ENCODE results near the gene PDZRN3. TPM values are rescaled to one million over a fixed set of nuclear protein-coding genes. Genes with fewer than 3 reads are reported as not detected.

PDZRN3 gene
- total RNA-seq, 1 donor from 2014 or later, result 28.7 TPM

- TF ChIP-seq, protein P1, sequence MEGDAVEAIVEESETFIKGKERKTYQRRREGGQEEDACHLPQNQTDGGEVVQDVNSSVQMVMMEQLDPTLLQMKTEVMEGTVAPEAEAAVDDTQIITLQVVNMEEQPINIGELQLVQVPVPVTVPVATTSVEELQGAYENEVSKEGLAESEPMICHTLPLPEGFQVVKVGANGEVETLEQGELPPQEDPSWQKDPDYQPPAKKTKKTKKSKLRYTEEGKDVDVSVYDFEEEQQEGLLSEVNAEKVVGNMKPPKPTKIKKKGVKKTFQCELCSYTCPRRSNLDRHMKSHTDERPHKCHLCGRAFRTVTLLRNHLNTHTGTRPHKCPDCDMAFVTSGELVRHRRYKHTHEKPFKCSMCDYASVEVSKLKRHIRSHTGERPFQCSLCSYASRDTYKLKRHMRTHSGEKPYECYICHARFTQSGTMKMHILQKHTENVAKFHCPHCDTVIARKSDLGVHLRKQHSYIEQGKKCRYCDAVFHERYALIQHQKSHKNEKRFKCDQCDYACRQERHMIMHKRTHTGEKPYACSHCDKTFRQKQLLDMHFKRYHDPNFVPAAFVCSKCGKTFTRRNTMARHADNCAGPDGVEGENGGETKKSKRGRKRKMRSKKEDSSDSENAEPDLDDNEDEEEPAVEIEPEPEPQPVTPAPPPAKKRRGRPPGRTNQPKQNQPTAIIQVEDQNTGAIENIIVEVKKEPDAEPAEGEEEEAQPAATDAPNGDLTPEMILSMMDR (IDR thresholded peaks at IDR 0.05; ENCODE audit: unreplicated experiment), result no peak
- Mint-ChIP-seq H3K4me1 (ENCODE audit: low read depth) (no peaks in the 10 kb centered on the region), H3K27me3 (peaks cover 13% of the 10 kb centered on the region), H3K27ac (no peak overlapping the region), H3K36me3 (ENCODE audit: insufficient read depth) (peaks cover 3% of the 10 kb centered on the region), H3K9me3 (ENCODE audit: low read depth) (peaks cover 5% of the 10 kb centered on the region), H3K4me3 (ENCODE audit: low read depth) (no peak overlapping the region)
- DNase-seq (ENCODE audit: low spot score, unreplicated experiment), result no peak
Observed at GRCh38 chr3:73480187-73480672, 144.5 kb downstream of the PDZRN3 start.

- peaks cover 3% of the 10 kb centered on the region for H3K36me3 Mint-ChIP-seq (ENCODE audit: insufficient read depth)
- peaks cover 12% of the 10 kb centered on the region for H3K27me3 Mint-ChIP-seq
- H3K27ac Mint-ChIP-seq, result no peak overlapping the region
- no peak for DNase-seq (ENCODE audit: low spot score, unreplicated experiment)
- TF ChIP-seq, protein P1 (IDR thresholded peaks at IDR 0.05; ENCODE audit: unreplicated experiment), result no peak
- H3K9me3 Mint-ChIP-seq (ENCODE audit: low read depth), result peaks cover 5% of the 10 kb centered on the region
- no peak overlapping the region for H3K4me3 Mint-ChIP-seq (ENCODE audit: low read depth)
- peaks cover 8% of the 10 kb centered on the region for H3K4me1 Mint-ChIP-seq (ENCODE audit: low read depth)
Observed at GRCh38 chr3:73479325-73479724, 145.4 kb downstream of the PDZRN3 start.

DNA sequence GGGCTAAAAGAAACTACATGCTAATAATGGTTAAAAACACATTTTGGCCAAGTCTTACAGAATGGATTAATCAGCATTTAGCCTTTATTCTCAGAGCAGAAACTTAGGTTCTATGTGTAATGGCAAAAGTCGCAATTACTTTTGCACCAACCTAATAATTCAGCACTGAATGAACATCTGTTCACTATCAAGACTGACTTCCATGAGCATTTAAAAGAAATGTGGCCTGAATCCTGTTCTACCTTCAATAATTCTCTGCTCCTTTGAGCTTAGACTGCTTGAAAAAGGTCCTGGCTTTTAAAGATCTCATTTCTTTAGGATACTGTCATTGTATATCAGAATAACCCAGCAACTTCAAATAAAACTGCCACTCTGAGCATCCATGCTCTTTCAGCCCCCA, 145.9 kb downstream of the PDZRN3 start:
- H3K27ac Mint-ChIP-seq, result no peak overlapping the region
- H3K36me3 Mint-ChIP-seq (ENCODE audit: insufficient read depth), result peaks cover 3% of the 10 kb centered on the region
- peaks cover 5% of the 10 kb centered on the region for H3K9me3 Mint-ChIP-seq (ENCODE audit: low read depth)
- TF ChIP-seq, protein P1 (IDR thresholded peaks at IDR 0.05; ENCODE audit: unreplicated experiment), result no peak
- DNase-seq (ENCODE audit: low spot score, unreplicated experiment), result no peak
- H3K4me3 Mint-ChIP-seq (ENCODE audit: low read depth), result no peak overlapping the region
- H3K4me1 Mint-ChIP-seq (ENCODE audit: low read depth), result peaks cover 12% of the 10 kb centered on the region
- H3K27me3 Mint-ChIP-seq, result peaks cover 7% of the 10 kb centered on the region

GRCh38 chr3:73475717-73476116, 149.0 kb downstream of the PDZRN3 start:
- peaks cover 5% of the 10 kb centered on the region for H3K9me3 Mint-ChIP-seq (ENCODE audit: low read depth)
- peaks cover 2% of the 10 kb centered on the region for H3K27me3 Mint-ChIP-seq
- H3K4me3 Mint-ChIP-seq (ENCODE audit: low read depth), result no peak overlapping the region
- peaks cover 3% of the 10 kb centered on the region for H3K36me3 Mint-ChIP-seq (ENCODE audit: insufficient read depth)
- H3K4me1 Mint-ChIP-seq (ENCODE audit: low read depth), result peaks cover 34% of the 10 kb centered on the region
- TF ChIP-seq, protein P1 (IDR thresholded peaks at IDR 0.05; ENCODE audit: unreplicated experiment), result no peak
- DNase-seq (ENCODE audit: low spot score, unreplicated experiment), result no peak
- no peak overlapping the region for H3K27ac Mint-ChIP-seq

- H3K4me3 Mint-ChIP-seq (ENCODE audit: low read depth), result no peak overlapping the region
- TF ChIP-seq, protein P1 (IDR thresholded peaks at IDR 0.05; ENCODE audit: unreplicated experiment), result no peak
Observed at GRCh38 chr3:73475175-73475574, 149.6 kb downstream of the PDZRN3 start.

More at GRCh38 chr3:73475175-73475574, 149.6 kb downstream of the PDZRN3 start:
- Mint-ChIP-seq H3K27me3 (no peaks in the 10 kb centered on the region), H3K4me1 (ENCODE audit: low read depth) (peaks cover 34% of the 10 kb centered on the region), H3K27ac (no peak overlapping the region), H3K36me3 (ENCODE audit: insufficient read depth) (peaks cover 3% of the 10 kb centered on the region), H3K9me3 (ENCODE audit: low read depth) (peaks cover 5% of the 10 kb centered on the region)
- DNase-seq (ENCODE audit: low spot score, unreplicated experiment), result no peak

Measured in progenitor cell of endocrine pancreas (in vitro differentiated cells).